ENCODE measurements around the gene ZBED4.

- TF ChIP-seq FOXA1 (IDR thresholded peaks at IDR 0.05) = no peak
- no peak for TF ChIP-seq TAF1 (conservative IDR thresholded peaks at IDR 0.05)
- TF ChIP-seq CTCF (IDR thresholded peaks at IDR 0.05; ENCODE audit: low read depth, low read length, missing input control) = no peak
- no peak for TF ChIP-seq YY1 (IDR thresholded peaks at IDR 0.05)
- no peak for TF ChIP-seq MAX (IDR thresholded peaks at IDR 0.05)
- no peak for TF ChIP-seq GABPA (IDR thresholded peaks at IDR 0.05 in 1 of 2, conservative IDR thresholded peaks at IDR 0.05 in 1 of 2)
- no peak for TF ChIP-seq RAD21 (IDR thresholded peaks at IDR 0.05)
- TF ChIP-seq JUND (IDR thresholded peaks at IDR 0.05) = no peak
- TF ChIP-seq, protein P1, sequence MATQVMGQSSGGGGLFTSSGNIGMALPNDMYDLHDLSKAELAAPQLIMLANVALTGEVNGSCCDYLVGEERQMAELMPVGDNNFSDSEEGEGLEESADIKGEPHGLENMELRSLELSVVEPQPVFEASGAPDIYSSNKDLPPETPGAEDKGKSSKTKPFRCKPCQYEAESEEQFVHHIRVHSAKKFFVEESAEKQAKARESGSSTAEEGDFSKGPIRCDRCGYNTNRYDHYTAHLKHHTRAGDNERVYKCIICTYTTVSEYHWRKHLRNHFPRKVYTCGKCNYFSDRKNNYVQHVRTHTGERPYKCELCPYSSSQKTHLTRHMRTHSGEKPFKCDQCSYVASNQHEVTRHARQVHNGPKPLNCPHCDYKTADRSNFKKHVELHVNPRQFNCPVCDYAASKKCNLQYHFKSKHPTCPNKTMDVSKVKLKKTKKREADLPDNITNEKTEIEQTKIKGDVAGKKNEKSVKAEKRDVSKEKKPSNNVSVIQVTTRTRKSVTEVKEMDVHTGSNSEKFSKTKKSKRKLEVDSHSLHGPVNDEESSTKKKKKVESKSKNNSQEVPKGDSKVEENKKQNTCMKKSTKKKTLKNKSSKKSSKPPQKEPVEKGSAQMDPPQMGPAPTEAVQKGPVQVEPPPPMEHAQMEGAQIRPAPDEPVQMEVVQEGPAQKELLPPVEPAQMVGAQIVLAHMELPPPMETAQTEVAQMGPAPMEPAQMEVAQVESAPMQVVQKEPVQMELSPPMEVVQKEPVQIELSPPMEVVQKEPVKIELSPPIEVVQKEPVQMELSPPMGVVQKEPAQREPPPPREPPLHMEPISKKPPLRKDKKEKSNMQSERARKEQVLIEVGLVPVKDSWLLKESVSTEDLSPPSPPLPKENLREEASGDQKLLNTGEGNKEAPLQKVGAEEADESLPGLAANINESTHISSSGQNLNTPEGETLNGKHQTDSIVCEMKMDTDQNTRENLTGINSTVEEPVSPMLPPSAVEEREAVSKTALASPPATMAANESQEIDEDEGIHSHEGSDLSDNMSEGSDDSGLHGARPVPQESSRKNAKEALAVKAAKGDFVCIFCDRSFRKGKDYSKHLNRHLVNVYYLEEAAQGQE (IDR thresholded peaks at IDR 0.05) = no peak
- TF ChIP-seq ATF3 (IDR thresholded peaks at IDR 0.05) = no peak
- no peak for TF ChIP-seq EGR1 (IDR thresholded peaks at IDR 0.05; ENCODE audit: low read depth in 2 of 2)
- no peak for TF ChIP-seq SP1 (IDR thresholded peaks at IDR 0.05)
- TF ChIP-seq HNF4A (conservative IDR thresholded peaks at IDR 0.05) = no peak
These were observed 29.3 kb upstream of the ZBED4 start for GRCh38 chr22:49824185-49824925.
